GM21526 (cell line): Measurements from ENCODE around the gene IL4R.

Experiments used
- ATAC-seq: cut with Tn5 transposase; IDR thresholded peaks from one replicate; pipeline ENCODE4 v1.9.1; 2021; ENCODE audit warnings: moderate library complexity; ENCODE audit not compliant: unreplicated experiment, low FRiP score

Gene IL4R

GRCh38 chr16:27351989-27352388 lies 38.2 kb downstream of the IL4R start:
- ATAC-seq = no peak

DNA sequence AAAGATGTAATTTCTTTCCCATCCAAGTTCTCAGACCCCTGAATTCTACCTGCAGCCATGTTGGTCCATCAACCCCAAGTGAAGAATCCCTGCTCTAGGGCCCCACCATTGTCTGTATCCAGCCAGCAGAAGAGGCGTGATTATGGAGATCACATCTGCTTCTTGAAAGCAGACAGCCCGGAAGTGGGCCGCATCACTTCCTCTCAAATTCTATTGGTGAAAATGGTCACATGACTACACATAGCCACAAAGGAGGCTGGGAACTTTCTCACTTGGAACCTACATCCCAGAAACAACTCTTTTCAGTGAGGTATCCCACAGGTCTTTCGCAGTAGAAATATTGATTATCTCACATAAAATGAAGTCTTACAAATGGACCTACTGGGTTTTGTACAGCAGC lies 40.1 kb downstream of the IL4R start:
- ATAC-seq = no peak

DNA sequence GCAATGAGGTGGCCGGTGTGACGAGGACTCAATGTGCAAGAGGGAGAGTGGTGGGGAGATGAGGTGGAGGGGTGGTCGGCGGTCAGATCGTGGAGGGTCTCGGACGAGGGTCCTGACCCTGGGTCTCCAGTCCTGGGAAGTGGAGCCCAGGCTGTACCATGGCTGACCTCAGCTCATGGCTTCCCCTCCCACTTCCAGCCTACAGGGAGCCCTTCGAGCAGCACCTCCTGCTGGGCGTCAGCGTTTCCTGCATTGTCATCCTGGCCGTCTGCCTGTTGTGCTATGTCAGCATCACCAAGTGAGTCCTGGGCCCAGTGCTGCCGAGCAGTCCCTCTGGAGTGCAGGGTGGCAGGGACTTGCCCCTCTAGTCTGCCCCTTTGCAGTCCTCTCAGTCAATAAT lies 41.8 kb downstream of the IL4R start:
- ATAC-seq = no peak

DNA sequence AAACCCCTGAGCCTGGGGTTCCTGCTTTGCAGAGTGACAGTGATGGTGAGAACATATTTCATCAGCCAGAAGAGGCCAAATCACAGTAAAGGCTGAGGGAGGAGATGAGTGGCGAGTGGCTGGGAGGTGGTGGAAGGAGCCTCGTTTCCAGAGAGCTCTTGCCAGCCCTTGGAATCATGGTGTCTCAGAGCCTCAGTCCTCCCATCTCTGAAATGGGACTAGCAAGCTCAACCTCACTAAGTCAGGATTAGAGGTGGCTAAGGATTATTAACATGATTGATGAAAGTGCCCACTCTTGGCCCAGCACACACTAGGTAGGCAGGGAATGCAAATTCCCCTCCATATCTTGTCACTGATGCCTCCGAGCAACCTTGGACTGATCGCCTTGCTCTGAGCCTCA lies 43.0 kb downstream of the IL4R start:
- ATAC-seq = no peak

DNA sequence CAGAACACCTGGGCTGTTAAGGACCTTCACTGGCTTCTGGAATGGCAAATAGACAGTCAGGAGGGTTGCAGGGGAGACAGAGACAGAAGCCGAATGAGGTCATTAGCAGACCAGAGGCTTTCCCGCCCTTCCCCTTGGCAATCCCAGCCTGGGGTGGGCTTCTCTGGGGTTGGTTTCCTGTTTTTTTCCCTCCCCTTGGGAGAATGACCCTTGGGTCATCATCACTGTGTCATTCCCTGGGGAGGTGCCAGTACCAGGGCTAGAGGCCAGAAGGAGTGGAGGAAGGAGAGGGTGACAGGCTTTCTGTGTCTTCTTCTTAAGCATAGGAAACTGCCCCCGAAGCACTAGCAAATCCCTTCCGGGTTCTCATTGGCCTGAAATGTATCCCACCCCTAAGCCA lies 45.3 kb downstream of the IL4R start:
- ATAC-seq = no peak

DNA sequence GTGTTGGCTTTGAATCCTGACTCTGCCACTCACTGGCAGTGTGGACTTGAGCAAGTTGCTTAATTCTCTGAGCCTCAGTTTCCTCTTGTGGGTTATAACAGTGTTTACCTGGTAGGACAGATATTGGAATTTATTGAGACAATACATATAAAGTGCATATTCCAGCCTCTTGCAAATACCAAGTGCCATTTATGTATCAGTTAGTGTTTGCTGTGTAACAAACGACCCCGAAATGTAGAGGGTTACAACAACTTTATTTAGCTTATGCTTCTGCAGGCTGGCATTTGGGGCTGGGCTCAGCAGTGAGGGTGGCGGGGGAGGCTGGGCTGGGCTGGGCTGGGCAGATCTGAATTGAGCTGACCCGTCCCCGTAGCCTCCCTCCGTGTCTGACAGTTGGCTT lies 45.8 kb downstream of the IL4R start:
- ATAC-seq = no peak

- no peak for ATAC-seq
Observed at GRCh38 chr16:27361987-27362386, 48.2 kb downstream of the IL4R start.

GRCh38 chr16:27362570-27363245 lies 48.9 kb downstream of the IL4R start:
- no peak for ATAC-seq

DNA sequence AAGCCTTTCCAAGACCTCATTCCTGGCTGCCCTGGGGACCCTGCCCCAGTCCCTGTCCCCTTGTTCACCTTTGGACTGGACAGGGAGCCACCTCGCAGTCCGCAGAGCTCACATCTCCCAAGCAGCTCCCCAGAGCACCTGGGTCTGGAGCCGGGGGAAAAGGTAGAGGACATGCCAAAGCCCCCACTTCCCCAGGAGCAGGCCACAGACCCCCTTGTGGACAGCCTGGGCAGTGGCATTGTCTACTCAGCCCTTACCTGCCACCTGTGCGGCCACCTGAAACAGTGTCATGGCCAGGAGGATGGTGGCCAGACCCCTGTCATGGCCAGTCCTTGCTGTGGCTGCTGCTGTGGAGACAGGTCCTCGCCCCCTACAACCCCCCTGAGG lies 49.5 kb downstream of the IL4R start:
- ATAC-seq = no peak

DNA sequence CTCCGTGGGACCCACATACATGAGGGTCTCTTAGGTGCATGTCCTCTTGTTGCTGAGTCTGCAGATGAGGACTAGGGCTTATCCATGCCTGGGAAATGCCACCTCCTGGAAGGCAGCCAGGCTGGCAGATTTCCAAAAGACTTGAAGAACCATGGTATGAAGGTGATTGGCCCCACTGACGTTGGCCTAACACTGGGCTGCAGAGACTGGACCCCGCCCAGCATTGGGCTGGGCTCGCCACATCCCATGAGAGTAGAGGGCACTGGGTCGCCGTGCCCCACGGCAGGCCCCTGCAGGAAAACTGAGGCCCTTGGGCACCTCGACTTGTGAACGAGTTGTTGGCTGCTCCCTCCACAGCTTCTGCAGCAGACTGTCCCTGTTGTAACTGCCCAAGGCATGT lies 50.0 kb downstream of the IL4R start:
- ATAC-seq = no peak

DNA sequence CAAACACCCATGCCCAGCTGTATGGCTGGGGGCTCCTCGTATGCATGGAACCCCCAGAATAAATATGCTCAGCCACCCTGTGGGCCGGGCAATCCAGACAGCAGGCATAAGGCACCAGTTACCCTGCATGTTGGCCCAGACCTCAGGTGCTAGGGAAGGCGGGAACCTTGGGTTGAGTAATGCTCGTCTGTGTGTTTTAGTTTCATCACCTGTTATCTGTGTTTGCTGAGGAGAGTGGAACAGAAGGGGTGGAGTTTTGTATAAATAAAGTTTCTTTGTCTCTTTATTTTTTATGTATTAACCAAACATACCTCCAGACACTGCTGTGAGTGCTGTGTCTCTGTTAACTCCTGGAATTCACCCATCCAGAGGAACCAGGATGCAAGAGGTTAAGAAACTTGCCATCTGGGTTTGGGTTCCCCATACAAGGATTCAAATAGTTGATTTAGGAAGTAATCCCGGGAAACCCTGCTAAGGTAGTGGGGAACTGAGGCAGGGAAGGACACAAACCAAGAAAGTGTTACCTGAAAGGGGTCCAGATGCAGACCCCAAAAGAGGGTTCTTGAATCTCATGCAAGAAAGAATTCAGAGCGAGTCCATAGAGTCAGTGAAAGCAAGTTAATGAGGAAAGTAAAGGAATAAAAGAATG lies 50.8 kb downstream of the IL4R start:
- ATAC-seq = no peak

- no peak for ATAC-seq
Observed at GRCh38 chr16:27365142-27366089, 51.6 kb downstream of the IL4R start.

- ATAC-seq = peak; percentile 12
Observed at GRCh38 chr16:27366687-27367460, 53.1 kb downstream of the IL4R start.

DNA sequence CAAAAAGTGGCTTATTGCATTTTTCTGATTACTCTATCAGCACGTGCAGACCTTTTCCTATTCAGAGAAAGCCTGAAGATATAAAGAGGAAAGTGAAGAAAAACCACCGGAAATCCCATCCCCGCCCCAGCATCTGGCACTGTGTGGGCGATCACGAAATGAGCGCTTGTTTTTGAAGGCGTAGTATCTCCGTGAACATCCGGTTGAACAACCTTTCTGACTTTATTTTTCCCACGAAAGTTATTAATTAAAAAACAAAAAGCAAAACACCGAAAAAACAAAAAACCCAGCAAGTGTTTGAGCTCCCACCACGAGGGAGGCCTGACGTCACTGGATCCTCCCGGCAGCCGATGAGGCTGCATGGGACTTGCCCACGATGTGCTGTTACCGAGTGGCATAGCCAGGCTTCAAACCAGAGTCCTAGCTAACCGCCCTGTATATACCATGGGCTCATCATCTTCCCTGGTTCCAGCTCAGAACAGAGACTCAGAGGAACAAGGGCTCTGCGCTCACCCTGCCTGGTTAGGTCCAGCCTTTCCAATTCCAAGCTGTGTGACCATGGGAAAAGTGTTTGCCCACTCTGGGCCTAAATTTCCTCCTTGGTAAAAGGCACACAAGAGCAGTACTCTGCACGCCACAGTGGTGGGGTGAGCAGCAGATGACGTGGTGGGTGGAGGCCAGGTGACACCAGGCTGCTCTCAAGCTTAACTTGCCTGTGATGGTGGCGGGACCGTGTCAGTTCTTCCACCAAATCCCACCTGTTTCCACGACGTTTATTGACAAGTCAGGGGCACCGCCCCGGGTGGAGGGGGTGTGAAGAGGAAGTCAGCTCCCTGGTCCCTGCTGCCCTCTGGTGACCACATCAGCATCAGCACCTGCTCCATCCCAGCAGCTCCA lies 53.9 kb downstream of the IL4R start:
- ATAC-seq = peak; percentile 48

- no peak for ATAC-seq
Observed at GRCh38 chr16:27368358-27368722, 54.6 kb downstream of the IL4R start.

DNA sequence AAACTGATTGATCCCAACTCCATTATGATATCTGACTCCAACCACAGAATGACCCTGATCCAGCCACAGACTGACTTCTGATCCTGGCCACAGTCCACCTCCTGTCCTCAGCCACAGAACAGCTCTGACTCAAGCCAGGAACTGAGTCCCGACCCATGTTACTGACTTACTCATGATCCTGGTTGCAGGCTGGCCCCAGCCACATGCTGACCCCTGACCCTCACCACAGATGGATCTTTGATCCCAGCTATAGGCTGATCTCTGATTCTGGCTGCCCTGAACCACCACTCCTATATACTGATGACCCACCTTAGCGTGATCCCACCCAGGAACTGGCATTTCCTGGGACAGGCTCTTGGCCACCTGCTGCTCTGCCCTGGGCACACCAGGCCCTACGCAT lies 56.0 kb downstream of the IL4R start:
- ATAC-seq = no peak

- no peak for ATAC-seq
Observed at GRCh38 chr16:27370318-27370717, 56.5 kb downstream of the IL4R start.

DNA sequence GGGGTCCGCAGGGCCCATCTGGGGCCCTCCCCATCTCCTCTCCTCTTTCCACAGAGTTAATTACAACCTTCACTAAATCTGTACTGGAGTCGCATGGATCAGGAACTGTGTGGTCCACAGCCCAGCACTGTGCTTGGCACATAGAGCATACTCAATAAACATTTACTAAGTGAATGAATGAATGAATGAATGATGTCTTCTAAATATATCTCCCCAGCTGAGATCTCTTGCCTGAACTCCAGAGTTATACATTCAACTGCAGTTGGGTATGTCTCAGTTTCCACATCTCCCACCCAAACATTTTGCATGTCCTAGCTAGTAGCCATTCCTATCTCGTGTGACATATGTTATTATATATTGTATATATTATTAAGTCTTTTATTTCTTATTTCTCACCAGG lies 59.5 kb downstream of the IL4R start:
- ATAC-seq = no peak

DNA sequence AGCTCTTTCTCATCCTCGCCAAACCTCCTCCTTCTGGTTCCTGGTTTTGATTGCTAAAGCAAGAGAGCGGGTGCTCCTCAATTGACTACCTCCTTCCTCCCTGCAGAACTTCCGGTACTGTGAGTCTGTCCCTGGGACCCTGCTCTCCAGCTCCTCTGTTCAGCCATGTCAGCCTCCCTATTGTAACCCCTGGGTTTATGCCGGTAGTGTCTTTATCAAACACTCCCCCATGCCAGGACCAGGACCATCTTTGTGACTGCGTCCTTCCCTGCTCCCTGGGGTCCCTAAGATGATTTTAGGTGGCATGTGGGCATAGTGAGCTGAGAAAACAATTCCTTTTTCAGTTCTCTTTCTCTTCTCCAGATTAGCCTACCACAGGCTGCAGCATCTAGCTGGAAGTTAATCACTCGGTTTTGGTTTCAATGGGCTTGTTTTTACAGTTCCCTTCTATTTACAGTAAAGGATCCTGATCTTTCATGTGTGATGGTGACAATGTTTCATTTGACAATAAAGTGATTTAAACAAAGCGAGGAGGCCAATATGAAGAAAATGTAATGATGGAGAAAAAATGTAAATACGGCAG lies 60.5 kb downstream of the IL4R start:
- ATAC-seq = no peak
